OCI-LY1 (cell line): ENCODE results near the gene PUSL1.
A peak's percentile ranks its signal among the peaks of the same experiment; 100 is the strongest.

Source experiments
- H2AFZ ChIP-seq: fragments of 200-600 bp; sonication (generic), shearing (Covaris generic); 2 replicates; pipeline ENCODE4 v1.6.0; 2014; ENCODE audit warnings: antibody characterized with exemption, mild to moderate bottlenecking, low read length
- H3F3A ChIP-seq: fragments of 200-600 bp; sonication (generic), shearing (Covaris generic); 2 replicates; pipeline ENCODE4 v1.6.0; 2014; ENCODE audit warnings: mild to moderate bottlenecking, antibody characterized with exemption, low read length, moderate library complexity; ENCODE audit not compliant: insufficient read depth
- H3K27ac ChIP-seq: fragments of 200-600 bp; sonication (generic); 2 replicates; pipeline ENCODE4 v1.5.1; 2014; ENCODE audit warnings: low read length, mixed run types, mild to moderate bottlenecking, low read depth; ENCODE audit not compliant: poor library complexity, severe bottlenecking
- H3K27me3 ChIP-seq: fragments of 200-600 bp; sonication (generic); 2 replicates; pipeline ENCODE4 v1.6.0; 2014; ENCODE audit warnings: antibody characterized with exemption, mild to moderate bottlenecking, low read length, moderate library complexity; ENCODE audit not compliant: insufficient read depth
- H3K36me3 ChIP-seq: fragments of 200-600 bp; sonication (generic); 2 replicates; pipeline ENCODE4 v1.6.1; 2014; ENCODE audit warnings: mild to moderate bottlenecking, antibody characterized with exemption, low read length, moderate library complexity, mixed read lengths; ENCODE audit not compliant: insufficient read depth
- H3K4me1 ChIP-seq: fragments of 200-600 bp; sonication (generic); 2 replicates; pipeline ENCODE4 v1.5.1; 2014; ENCODE audit warnings: mild to moderate bottlenecking, low read length, moderate library complexity; ENCODE audit not compliant: insufficient read depth, severe bottlenecking
- H3K4me2 ChIP-seq: fragments of 200-600 bp; sonication (generic), shearing (Covaris generic); 2 replicates; pipeline ENCODE4 v1.6.1; 2014; ENCODE audit warnings: low read length
- H3K4me3 ChIP-seq: fragments of 200-600 bp; sonication (generic); 2 replicates; pipeline ENCODE4 v1.5.1; 2014; ENCODE audit warnings: low read length, low read depth, mild to moderate bottlenecking, mixed read lengths; ENCODE audit not compliant: poor library complexity, severe bottlenecking
- H3K79me2 ChIP-seq: fragments of 200-600 bp; shearing (Covaris generic); 2 replicates; pipeline ENCODE4 v1.6.1; 2016; ENCODE audit warnings: mixed run types, low read length, mixed read lengths; ENCODE audit not compliant: insufficient read depth
- H3K9ac ChIP-seq: fragments of 200-600 bp; sonication (generic), shearing (Covaris generic); 2 replicates; pipeline ENCODE4 v1.6.1; 2014; ENCODE audit warnings: mild to moderate bottlenecking, low read length, mixed read lengths
- H3K9me2 ChIP-seq: fragments of 200-600 bp; sonication (generic), shearing (Covaris generic); 2 replicates; pipeline ENCODE4 v1.6.1; 2014; ENCODE audit warnings: low read depth, mild to moderate bottlenecking, low read length, mixed read lengths
- H3K9me3 ChIP-seq: fragments of 200-600 bp; shearing (Covaris generic); 2 replicates; pipeline ENCODE4 v1.6.1; 2014; ENCODE audit warnings: low read length, mixed read lengths
- H4K20me1 ChIP-seq: fragments of 200-600 bp; sonication (generic), shearing (Covaris generic); 2 replicates; pipeline ENCODE4 v1.6.0; 2016; ENCODE audit warnings: mild to moderate bottlenecking, low read length; ENCODE audit not compliant: insufficient read depth
- CTCF ChIP-seq: fragments of 200-600 bp; sonication (generic), shearing (Covaris generic); IDR thresholded peaks from 2 replicates; pipeline ENCODE4 v1.5.1; 2017; ENCODE audit warnings: mild to moderate bottlenecking, antibody characterized with exemption, low read length, moderate library complexity, mixed read lengths
- EZH2 ChIP-seq: fragments of 200-600 bp; sonication (generic), shearing (Covaris generic); IDR thresholded peaks from 2 replicates; pipeline ENCODE4 v1.8.0; 2017; ENCODE audit warnings: borderline replicate concordance, mixed run types, mild to moderate bottlenecking, antibody characterized with exemption, low read length, moderate library complexity, mixed read lengths

PUSL1 gene

GRCh38 chr1:1309251-1310108 lies 1.1 kb downstream of the PUSL1 start:
- Histone ChIP-seq H2AFZ (no peak overlapping the region), H3F3A (no peaks in the 10 kb centered on the region), H3K27me3 (no peaks in the 10 kb centered on the region), H3K36me3 (peaks cover 43% of the 10 kb centered on the region), H3K9me2 (no peaks in the 10 kb centered on the region), H3K79me2 (no peaks in the 10 kb centered on the region), H4K20me1 (no peaks in the 10 kb centered on the region), H3K9me3 (no peaks in the 10 kb centered on the region), H3K4me2 (peak overlapping the region; percentile 97), H3K4me3 (peak overlapping the region; percentile 90), H3K27ac (peak overlapping the region; percentile 10), H3K9ac (peak overlapping the region; percentile 93), H3K4me1 (peaks cover 37% of the 10 kb centered on the region)
- TF ChIP-seq CTCF, result no peak
- no peak for TF ChIP-seq EZH2

GRCh38 chr1:1310109-1310385 lies 1.6 kb downstream of the PUSL1 start:
- no peak overlapping the region for H2AFZ ChIP-seq
- H3K4me1 ChIP-seq, result peaks cover 35% of the 10 kb centered on the region
- H3K9ac ChIP-seq, result peak overlapping the region; percentile 93; the same call in 1 of the 2 replicates
- H3K4me2 ChIP-seq, result peak overlapping the region; percentile 97
- H3K4me3 ChIP-seq, result peak overlapping the region; percentile 90
- H3F3A ChIP-seq, result no peaks in the 10 kb centered on the region
- no peaks in the 10 kb centered on the region for H4K20me1 ChIP-seq
- TF ChIP-seq EZH2 (no peak), CTCF (no peak)
- H3K9me2 ChIP-seq, result no peaks in the 10 kb centered on the region
- no peaks in the 10 kb centered on the region for H3K9me3 ChIP-seq
- H3K27ac ChIP-seq, result peak overlapping the region; percentile 10
- H3K79me2 ChIP-seq, result no peaks in the 10 kb centered on the region
- no peaks in the 10 kb centered on the region for H3K27me3 ChIP-seq
- H3K36me3 ChIP-seq, result peaks cover 49% of the 10 kb centered on the region

DNA sequence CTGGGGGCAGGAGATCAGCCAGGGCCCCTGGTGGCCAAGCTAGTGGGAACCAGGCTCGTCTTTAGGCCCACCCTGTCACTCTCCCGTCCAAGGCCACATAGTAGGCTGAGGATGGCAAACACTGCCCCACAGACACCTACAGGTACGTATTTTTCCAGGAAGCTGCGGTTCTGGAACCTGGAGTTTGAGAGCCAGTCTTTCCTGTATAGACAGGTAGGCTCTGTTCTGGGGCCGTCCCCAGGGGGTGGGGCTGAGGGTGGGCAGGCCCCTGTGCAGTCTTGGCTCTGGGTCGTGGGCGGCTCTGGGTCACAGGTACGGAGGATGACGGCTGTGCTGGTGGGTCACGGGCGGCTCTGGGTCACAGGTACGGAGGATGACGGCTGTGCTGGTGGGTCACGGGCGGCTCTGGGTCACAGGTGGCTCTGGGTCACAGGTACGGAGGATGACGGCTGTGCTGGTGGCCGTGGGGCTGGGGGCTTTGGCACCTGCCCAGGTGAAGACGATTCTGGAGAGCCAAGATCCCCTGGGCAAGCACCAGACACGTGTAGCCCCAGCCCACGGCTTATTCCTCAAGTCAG lies 2.2 kb downstream of the PUSL1 start:
- H3K9me2 ChIP-seq, result no peaks in the 10 kb centered on the region
- H3K27ac ChIP-seq, result peak overlapping the region; percentile 10
- H3K4me2 ChIP-seq, result peak overlapping the region; percentile 97
- no peak overlapping the region for H2AFZ ChIP-seq
- H4K20me1 ChIP-seq, result no peaks in the 10 kb centered on the region
- no peak for TF ChIP-seq CTCF
- no peak for TF ChIP-seq EZH2
- no peak overlapping the region for H3K9ac ChIP-seq
- H3K4me1 ChIP-seq, result peaks cover 30% of the 10 kb centered on the region
- no peaks in the 10 kb centered on the region for H3K9me3 ChIP-seq
- peaks cover 53% of the 10 kb centered on the region for H3K36me3 ChIP-seq
- no peaks in the 10 kb centered on the region for H3K27me3 ChIP-seq
- H3K79me2 ChIP-seq, result no peaks in the 10 kb centered on the region
- peak overlapping the region; percentile 90 for H3K4me3 ChIP-seq
- H3F3A ChIP-seq, result no peaks in the 10 kb centered on the region
